GM15510 (cell line): ENCODE measurements around the gene UNC13A.

Experiments used
- POLR2A ChIP-seq: IDR thresholded peaks from 3 replicates; pipeline ENCODE4 v1.6.1; 2011; ENCODE audit warnings: borderline replicate concordance; ENCODE audit not compliant: insufficient read length; ENCODE audit errors: extremely low read depth

The UNC13A gene

DNA sequence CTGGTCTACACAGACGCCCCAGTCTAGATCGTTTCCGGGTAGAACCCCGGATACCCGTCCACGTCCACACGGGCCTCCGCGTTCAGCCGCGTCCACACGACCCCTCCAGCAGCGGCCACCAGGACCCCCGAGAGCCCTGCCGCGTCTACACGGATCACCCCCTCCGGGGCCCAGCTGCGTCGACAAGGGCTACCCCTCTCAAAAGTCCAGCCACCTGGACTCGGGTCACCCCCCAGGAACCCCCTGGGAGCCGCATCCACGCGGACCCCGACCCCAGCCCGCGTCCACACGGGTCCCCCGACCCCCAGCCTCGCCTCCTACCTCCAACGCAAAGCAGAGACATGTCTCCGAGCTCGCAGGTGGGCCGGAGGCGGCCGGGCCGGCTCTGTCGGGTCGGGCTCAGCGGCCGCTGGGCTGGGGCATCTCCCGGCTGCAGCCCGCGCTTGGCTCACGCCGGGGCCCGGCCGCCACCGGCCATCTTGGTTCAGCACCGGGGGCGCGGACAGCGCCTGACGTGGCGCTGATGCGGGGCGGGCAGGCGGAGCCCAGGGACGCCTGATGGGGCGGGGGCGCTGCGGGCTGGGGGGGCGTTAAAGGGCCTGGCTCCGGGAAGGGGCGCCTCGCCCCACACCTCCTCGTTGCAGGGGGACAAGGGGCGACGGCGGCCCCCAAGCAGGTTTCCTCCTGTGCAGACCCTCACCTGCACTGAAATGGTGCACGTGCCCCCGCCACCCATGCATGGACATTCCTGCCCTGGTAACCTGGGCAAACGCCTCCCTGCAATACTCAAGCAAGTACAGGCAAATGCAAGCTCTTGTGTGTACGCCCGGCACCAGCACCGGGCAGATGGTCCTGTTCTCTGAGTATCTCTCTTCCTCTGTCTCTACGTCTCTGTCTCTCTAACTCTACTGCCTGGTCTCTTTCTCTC lies at the start of gene UNC13A:
UNC13A (minus strand) TSS at position 498 of the 928 bp plus-strand sequence; CDS start at position 343, 155 bp downstream.
- no peak for TF ChIP-seq POLR2A

DNA sequence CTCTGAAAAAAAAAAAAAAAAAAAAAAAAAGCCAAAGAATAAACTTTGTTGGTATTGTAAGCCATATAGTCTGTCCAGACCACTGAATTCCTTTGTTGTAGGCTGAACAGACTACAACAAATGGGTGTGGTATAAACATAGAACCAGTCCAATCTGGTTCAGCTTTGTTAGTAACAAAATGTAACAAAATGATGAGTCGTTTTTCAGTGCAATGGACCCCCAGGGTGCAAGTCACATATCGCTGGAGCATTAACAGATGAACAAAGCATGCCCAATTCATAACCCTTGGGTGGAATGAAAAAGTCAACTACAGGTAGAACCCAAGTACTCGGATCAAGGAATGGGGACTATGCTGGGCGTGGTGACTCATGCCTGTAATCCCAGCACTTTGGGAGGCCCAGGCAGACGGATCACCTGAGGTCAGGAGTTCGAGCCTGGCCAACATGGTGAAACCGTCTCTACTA lies 49.6 kb upstream of the UNC13A start:
- no peak for TF ChIP-seq POLR2A

DNA sequence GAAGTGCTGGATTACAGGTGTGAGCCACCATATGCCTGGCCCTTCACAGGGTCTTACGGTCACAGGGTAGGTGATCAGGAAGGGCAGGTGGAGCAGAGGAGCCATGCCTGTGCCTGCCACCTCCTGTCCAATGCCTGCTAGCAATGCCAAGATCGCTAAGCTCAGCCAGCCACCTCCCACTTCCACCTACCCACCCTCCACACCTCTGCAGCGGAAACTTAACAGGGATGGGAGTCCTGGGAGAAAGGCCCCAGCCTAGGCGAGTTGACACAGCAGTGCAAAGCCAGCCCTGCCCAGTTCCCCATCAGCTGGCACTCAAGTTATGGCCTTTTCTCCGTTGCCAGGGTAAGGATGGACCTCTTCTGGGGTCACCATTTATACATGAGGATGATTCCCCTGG lies 47.3 kb upstream of the UNC13A start:
- TF ChIP-seq POLR2A, result no peak

DNA sequence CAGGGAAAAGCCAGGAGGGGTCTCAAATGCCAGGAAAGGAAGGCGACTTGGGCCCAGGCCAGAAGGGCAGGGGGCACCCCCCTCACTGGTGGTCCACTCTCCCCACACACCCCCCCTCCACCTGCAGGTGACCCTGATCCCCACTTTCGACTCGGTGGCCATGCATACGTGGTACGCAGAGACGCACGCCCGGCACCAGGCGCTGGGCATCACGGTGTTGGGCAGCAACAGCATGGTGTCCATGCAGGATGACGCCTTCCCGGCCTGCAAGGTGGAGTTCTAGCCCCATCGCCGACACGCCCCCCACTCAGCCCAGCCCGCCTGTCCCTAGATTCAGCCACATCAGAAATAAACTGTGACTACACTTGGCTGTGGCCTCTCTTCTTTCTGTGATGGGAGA lies 46.0 kb upstream of the UNC13A start:
- no peak for TF ChIP-seq POLR2A

DNA sequence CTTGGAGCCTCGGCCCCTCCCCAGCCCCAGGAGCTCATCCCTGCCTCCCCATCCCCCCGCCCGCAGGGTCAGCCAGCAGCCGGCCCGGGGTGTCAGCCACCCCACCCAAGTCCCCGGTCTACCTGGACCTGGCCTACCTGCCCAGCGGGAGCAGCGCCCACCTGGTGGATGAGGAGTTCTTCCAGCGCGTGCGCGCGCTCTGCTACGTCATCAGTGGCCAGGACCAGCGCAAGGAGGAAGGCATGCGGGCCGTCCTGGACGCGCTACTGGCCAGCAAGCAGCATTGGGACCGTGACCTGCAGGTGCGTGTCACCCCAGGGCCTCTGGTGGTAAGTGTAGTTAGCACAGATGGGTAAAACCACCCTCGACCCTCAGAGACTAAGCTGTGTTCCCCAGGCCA lies 45.0 kb upstream of the UNC13A start:
- TF ChIP-seq POLR2A, result no peak

DNA sequence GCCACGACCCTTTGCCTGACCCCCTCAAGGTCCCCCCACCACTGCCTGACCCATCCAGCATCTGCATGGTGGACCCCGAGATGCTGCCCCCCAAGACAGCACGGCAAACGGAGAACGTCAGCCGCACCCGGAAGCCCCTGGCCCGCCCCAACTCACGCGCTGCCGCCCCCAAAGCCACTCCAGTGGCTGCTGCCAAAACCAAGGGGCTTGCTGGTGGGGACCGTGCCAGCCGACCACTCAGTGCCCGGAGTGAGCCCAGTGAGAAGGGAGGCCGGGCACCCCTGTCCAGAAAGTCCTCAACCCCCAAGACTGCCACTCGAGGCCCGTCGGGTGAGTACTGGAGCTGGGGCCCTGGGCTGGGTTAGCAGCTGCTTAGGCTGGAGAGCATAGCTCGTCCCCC lies 39.7 kb upstream of the UNC13A start:
- no peak for TF ChIP-seq POLR2A

DNA sequence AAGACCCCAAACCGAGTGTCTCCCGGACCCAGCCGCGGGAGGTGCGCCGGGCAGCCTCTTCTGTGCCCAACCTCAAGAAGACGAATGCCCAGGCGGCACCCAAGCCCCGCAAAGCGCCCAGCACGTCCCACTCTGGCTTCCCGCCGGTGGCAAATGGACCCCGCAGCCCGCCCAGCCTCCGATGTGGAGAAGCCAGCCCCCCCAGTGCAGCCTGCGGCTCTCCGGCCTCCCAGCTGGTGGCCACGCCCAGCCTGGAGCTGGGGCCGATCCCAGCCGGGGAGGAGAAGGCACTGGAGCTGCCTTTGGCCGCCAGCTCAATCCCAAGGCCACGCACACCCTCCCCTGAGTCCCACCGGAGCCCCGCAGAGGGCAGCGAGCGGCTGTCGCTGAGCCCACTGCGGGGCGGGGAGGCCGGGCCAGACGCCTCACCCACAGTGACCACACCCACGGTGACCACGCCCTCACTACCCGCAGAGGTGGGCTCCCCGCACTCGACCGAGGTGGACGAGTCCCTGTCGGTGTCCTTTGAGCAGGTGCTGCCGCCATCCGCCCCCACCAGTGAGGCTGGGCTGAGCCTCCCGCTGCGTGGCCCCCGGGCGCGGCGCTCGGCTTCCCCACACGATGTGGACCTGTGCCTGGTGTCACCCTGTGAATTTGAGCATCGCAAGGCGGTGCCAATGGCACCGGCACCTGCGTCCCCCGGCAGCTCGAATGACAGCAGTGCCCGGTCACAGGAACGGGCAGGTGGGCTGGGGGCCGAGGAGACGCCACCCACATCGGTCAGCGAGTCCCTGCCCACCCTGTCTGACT lies 39.0 kb upstream of the UNC13A start:
- TF ChIP-seq POLR2A, result no peak

DNA sequence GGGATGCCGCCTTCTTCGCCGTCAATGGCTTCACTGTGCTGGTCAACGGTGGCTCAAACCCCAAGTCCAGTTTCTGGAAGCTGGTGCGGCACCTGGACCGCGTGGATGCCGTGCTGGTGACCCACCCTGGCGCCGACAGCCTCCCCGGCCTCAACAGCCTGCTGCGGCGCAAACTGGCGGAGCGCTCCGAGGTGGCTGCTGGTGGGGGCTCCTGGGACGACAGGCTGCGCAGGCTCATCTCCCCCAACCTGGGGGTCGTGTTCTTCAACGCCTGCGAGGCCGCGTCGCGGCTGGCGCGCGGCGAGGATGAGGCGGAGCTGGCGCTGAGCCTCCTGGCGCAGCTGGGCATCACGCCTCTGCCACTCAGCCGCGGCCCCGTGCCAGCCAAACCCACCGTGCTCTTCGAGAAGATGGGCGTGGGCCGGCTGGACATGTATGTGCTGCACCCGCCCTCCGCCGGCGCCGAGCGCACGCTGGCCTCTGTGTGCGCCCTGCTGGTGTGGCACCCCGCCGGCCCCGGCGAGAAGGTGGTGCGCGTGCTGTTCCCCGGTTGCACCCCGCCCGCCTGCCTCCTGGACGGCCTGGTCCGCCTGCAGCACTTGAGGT lies 38.1 kb upstream of the UNC13A start:
- TF ChIP-seq POLR2A, result no peak

DNA sequence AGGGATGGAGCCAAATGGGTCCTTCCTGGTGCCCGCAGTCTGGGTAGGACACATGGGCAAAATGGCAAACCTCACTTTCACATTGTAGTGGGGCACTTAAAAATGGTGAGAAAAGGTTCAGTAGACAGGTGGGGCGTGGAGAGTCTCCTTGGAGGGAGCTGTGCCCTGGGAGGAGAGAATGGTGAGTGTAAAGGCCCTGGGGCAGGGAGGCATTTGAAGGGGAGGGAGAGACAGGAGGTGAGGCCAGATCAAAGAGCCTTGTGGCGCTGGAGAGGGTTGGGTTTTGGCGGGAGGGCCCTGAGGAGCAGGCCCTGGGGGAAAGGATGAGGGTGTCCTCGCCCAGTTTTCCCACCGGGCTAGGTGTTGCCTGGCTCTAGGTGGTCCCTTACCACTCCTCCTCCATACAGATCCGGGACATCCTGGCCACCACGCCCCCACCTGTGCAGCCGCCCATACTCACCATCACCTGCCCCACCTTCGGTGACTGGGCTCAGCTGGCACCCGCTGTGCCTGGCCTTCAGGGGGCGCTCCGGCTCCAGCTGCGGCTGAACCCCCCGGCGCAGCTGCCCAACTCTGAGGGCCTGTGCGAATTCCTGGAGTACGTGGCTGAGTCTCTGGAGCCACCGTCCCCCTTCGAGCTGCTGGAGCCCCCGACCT lies 37.4 kb upstream of the UNC13A start:
- no peak for TF ChIP-seq POLR2A

DNA sequence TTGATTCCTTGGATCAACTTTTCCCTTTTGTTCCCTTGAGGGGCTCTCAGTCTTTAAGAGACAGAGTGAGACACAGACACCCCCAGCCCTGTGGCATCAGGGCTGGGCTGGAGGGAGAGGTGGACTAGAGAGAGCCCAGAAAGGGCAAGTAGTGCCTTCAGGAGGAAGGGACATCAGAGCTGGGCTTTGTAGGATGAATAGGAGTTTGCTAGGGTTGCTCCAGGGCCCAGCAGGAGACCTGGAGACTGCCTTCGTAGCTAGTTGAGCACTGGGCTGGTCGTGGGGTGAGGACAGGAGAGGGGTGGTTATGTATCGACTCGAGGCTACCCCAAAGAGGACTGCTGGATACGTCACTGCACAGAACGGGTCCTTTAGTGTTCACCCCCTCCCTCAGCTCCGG lies 36.5 kb upstream of the UNC13A start:
- no peak for TF ChIP-seq POLR2A

DNA sequence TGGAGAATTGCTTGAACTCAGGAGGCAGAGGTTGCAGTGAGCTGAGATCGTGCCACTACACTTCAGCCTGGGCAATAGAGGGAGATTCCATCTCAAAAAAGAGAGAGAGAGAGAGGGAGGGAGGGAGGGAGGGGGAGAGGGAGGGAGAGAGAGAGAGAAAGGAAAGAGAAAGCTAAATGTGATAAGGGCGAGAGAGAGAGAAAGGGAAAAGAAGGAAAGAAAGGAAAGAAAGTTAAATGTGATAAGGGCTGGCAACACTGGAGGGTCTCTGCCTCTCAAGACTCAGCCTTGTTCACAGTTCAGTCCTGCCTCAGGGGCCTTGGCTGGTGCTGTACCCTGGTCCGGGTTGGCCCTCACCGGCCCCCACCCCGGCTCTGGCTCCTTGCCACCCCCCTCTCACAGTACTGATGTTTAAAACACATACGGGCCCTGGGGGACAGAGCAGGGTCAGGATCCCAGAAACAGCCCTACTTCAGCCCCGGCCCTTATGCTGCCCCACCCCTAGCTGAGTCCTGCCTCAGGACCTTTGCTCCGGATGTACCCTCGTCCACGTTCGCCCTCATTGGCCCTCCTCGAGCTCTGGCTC lies 34.6 kb upstream of the UNC13A start:
- TF ChIP-seq POLR2A, result no peak

DNA sequence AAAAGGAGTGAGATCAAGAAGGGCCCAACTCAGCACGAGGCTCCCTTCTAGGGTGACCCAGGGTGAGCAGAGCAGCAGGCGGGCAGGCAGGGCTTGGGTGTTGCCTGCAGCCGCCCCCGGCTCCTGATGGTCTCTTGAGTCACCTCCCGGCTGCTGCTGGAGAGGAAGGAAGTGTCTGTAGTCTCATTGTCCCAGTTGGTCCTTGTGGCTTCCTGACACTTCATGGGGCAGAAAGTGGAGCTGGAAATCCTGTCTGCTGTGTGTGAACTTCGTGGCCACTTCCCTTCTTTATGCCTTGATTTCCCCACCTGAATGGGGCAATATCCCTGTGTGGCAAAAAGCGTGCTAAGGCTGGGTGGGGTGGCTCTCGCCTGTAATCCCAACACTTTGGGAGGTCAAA lies 33.7 kb upstream of the UNC13A start:
- TF ChIP-seq POLR2A, result no peak

DNA sequence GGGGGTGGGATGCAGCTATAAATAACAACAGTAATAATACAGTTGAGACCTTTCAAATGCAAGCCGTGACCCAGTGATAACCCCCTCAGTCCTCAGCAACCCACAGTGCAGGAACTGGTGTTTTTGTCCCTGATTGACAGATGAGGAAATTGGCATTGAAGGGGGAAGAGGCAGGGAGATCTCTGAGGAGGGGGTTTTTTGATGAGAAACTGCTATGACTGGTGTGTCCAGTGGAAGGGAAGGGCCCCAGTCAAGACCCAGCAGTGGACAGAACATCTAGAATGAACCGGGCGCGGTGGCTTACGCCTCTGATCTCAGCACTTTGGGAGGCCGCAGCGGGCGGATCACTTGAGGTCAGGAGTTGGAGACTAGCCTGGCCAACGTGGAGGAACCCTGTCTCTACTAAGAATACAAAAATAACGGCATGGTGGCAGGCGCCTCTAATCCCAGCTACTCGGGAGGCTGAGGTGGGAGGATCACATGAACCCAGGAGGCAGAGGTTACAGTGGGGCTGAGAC lies 33.0 kb upstream of the UNC13A start:
- no peak for TF ChIP-seq POLR2A

DNA sequence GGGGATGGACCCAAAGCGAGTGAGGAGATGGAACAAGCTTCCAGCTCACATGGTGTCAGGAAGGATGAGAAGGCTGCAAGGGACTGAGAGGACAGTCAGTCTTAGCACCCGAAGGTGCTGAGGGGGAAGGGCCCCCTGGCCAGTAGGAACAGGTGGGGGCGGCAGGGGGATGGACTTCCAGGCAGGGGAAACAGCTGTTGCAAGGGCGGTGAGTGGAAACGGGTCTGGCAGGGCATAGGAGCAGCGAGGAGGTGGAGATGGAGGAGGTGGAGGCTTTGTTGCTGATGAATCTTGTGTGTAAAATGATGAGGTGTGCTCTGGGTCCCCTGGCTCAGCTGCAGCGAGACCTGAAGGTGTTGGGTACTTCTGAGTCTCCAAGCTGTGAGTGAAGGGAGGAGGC lies 32.3 kb upstream of the UNC13A start:
- no peak for TF ChIP-seq POLR2A
